ENCODE data around the gene C16orf87. TPM values are rescaled to one million over a fixed set of nuclear protein-coding genes. Genes with fewer than 3 reads are reported as not detected.

The C16orf87 gene
- total and polyA plus RNA-seq, 2 donors, result 9.2 to 11.3 TPM

DNA sequence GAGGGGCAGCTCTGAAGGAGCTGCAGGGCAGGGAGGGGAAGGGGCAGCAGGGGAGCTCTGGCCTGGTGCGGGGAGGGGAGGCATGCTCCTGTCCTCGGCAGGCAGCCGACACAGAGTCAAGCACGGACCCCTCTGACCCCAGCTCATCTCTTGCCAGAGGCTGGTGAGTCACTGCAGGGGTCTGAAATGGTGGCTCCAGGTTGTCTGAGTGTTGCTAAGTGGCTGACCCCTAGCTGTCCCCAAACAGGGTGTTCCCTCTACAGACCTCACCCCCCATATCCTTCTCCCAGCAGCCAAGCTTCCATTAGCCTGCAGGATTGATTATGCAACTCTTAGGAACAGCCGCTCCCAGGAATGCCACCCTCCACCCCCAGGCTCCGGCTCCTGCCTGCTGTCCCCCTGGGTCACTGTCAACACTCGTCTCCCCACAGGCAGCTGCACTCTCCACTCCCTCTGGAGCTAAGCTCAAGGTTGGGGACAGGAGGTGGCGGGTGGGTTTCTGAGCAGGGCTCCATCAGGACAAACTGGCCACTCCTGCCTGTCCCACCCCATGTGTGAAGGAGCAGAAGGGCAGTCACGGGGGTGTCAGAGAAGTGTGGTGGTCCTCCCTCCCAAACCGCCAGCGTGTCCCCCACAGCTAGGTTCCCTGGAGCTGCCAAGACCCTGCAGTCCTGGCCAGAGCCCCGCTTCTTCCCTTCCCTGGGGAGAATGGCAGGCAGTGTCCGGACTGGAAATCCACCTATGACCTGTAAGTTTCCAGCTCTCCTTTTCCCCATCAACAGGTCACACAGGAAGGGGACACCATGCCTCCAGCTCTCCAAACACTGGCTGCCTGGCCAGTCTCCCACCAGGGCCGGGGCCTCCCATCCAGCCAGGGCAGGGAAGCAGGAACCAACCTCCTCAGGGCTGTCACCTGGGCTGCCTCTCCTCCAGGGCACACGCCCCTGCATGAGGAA, 83.9 kb downstream of the C16orf87 start:
- no peaks in the 10 kb centered on the region for H3K4me1 ChIP-seq (ENCODE audit: control insufficient read depth in 2 of 2, insufficient read depth in 2 of 2, low read length in 2 of 2)
- no peaks in the 10 kb centered on the region for H3K27me3 ChIP-seq (ENCODE audit: control insufficient read depth in 2 of 2, insufficient read depth in 1 of 2, low read length in 1 of 2)
- WGBS, result 96% methylated on average over 15 of the region's 15 CpGs
- H3K36me3 ChIP-seq (ENCODE audit: control insufficient read depth in 2 of 2, insufficient read depth in 2 of 2, low read length in 1 of 2), result no peaks in the 10 kb centered on the region
- DNase-seq (ENCODE audit: low read depth in 6 of 9, low spot score in 9 of 9), result no peak
- no peaks in the 10 kb centered on the region for H3K9me3 ChIP-seq (ENCODE audit: control insufficient read depth in 2 of 2, insufficient read depth in 1 of 2, low read length in 1 of 2)
- no peak overlapping the region for H3K4me3 ChIP-seq (ENCODE audit: low read length in 2 of 2)
- H3K27ac ChIP-seq (ENCODE audit: low read depth in 1 of 2, low read length in 1 of 2), result no peak overlapping the region

Other genes with a start within 250 kb of the C16orf87 start
- 11.1 TPM for gene SHCBP1, start 209.8 kb downstream of the C16orf87 start, total RNA-seq
- 5.2 TPM for gene SHCBP1, start 209.8 kb downstream of the C16orf87 start, polyA plus RNA-seq
- 80.2 TPM for gene VPS35, start 142.0 kb downstream of the C16orf87 start, total RNA-seq
- 32.9 TPM for gene VPS35, start 142.0 kb downstream of the C16orf87 start, polyA plus RNA-seq
- 12.6 TPM for gene ORC6, start 141.5 kb downstream of the C16orf87 start, total RNA-seq
- 4.5 TPM for gene ORC6, start 141.5 kb downstream of the C16orf87 start, polyA plus RNA-seq
- gene MYLK3, start 82.8 kb downstream of the C16orf87 start, total RNA-seq, result 0.09 TPM
- gene MYLK3, start 82.8 kb downstream of the C16orf87 start, polyA plus RNA-seq, result 0.21 TPM
- 4.3 TPM for gene GPT2, start 53.2 kb upstream of the C16orf87 start, total RNA-seq
- gene GPT2, start 53.2 kb upstream of the C16orf87 start, polyA plus RNA-seq, result 20.4 TPM
- gene DNAJA2, start 142.5 kb upstream of the C16orf87 start, total RNA-seq, result 65.1 TPM
- gene DNAJA2, start 142.5 kb upstream of the C16orf87 start, polyA plus RNA-seq, result 47.9 TPM